ENCODE data around the gene PLCH1. TPM values are rescaled to one million over a fixed set of nuclear protein-coding genes. Genes with fewer than 3 reads are reported as not detected.

The PLCH1 gene
- total RNA-seq, 2 experiments from 2014 or later = 0.03 to 0.20 TPM

DNA sequence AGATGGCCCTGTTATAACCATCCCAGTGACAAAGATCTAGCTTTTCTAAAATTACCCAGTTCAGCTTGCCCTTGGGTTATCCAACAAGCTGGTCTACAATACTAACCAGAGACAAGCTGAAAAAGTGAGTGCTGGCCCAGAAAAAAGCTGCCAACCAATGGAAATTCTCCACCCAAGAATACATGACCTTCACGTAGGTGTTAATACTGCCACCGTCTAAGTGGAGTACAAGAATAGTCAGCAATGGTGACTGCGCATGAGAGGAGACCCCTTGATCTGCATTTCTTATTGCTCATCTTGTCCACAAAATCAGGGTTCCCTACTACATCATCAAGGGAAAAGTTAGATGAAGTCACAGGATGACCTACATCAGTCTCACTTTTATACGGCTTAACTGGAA is 15.8 kb upstream of the PLCH1 start:
- Histone ChIP-seq H3K9me3 (ENCODE audit: control insufficient read depth in 1 of 2, insufficient read depth in 1 of 2, low read length in 2 of 2) (no peaks in the 10 kb centered on the region), H3K4me3 (ENCODE audit: low read length) (no peak overlapping the region), H3K4me1 (ENCODE audit: insufficient read depth, low read length) (no peaks in the 10 kb centered on the region), H3K36me3 (ENCODE audit: insufficient read depth, low read length) (no peaks in the 10 kb centered on the region), H3K27ac (ENCODE audit: low read depth in 1 of 2, low read length in 2 of 2) (no peak overlapping the region), H3K27me3 (ENCODE audit: control insufficient read depth in 1 of 2, insufficient read depth in 2 of 2, low read length in 2 of 2) (no peaks in the 10 kb centered on the region)
- CTCF ChIA-PET = no interaction called here
- no peak for ATAC-seq (ENCODE audit: poor library complexity)
- Mint-ChIP-seq H3K36me3 (ENCODE audit: low read depth) (peaks cover 25% of the 10 kb centered on the region), H3K4me3 (no peak overlapping the region), H3K27ac (no peak overlapping the region), H3K4me1 (ENCODE audit: low read depth) (no peaks in the 10 kb centered on the region), H3K9me3 (no peaks in the 10 kb centered on the region), H3K27me3 (no peaks in the 10 kb centered on the region)
- POLR2A ChIA-PET = interaction anchor here (0.6 kb wide), 1 partner anchor 250 kb away, joined by 3 read pairs; no protein-coding TSS in a partner anchor
- TF ChIP-seq, protein P1, sequence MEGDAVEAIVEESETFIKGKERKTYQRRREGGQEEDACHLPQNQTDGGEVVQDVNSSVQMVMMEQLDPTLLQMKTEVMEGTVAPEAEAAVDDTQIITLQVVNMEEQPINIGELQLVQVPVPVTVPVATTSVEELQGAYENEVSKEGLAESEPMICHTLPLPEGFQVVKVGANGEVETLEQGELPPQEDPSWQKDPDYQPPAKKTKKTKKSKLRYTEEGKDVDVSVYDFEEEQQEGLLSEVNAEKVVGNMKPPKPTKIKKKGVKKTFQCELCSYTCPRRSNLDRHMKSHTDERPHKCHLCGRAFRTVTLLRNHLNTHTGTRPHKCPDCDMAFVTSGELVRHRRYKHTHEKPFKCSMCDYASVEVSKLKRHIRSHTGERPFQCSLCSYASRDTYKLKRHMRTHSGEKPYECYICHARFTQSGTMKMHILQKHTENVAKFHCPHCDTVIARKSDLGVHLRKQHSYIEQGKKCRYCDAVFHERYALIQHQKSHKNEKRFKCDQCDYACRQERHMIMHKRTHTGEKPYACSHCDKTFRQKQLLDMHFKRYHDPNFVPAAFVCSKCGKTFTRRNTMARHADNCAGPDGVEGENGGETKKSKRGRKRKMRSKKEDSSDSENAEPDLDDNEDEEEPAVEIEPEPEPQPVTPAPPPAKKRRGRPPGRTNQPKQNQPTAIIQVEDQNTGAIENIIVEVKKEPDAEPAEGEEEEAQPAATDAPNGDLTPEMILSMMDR (IDR thresholded peaks at IDR 0.05) = no peak
- intact Hi-C loops (cut with DNase I, micrococcal nuclease) = no loop called here
- DNase-seq = no peak

- H3K4me1 ChIP-seq (ENCODE audit: insufficient read depth, low read length) = no peaks in the 10 kb centered on the region
- ATAC-seq (ENCODE audit: poor library complexity) = no peak
- no peaks in the 10 kb centered on the region for H3K9me3 Mint-ChIP-seq
- no peaks in the 10 kb centered on the region for H3K4me1 Mint-ChIP-seq (ENCODE audit: low read depth)
- intact Hi-C loops (cut with DNase I, micrococcal nuclease) = no loop called here
- H3K27me3 Mint-ChIP-seq = no peaks in the 10 kb centered on the region
- H3K4me3 Mint-ChIP-seq = no peak overlapping the region
- H3K27me3 ChIP-seq (ENCODE audit: control insufficient read depth in 1 of 2, insufficient read depth in 2 of 2, low read length in 2 of 2) = no peaks in the 10 kb centered on the region
- peaks cover 8% of the 10 kb centered on the region for H3K36me3 Mint-ChIP-seq (ENCODE audit: low read depth)
- H3K27ac ChIP-seq (ENCODE audit: low read depth in 1 of 2, low read length in 2 of 2) = no peak overlapping the region
- no peaks in the 10 kb centered on the region for H3K36me3 ChIP-seq (ENCODE audit: insufficient read depth, low read length)
- CTCF ChIA-PET = no interaction called here
- no peaks in the 10 kb centered on the region for H3K9me3 ChIP-seq (ENCODE audit: control insufficient read depth in 1 of 2, insufficient read depth in 1 of 2, low read length in 2 of 2)
- DNase-seq = no peak
- no peak overlapping the region for H3K4me3 ChIP-seq (ENCODE audit: low read length)
- no peak overlapping the region for H3K27ac Mint-ChIP-seq
- TF ChIP-seq, protein P1 (IDR thresholded peaks at IDR 0.05) = no peak
- POLR2A ChIA-PET = no interaction called here
Measured at GRCh38 chr3:155757577-155757976, 12.7 kb upstream of the PLCH1 start.

DNA sequence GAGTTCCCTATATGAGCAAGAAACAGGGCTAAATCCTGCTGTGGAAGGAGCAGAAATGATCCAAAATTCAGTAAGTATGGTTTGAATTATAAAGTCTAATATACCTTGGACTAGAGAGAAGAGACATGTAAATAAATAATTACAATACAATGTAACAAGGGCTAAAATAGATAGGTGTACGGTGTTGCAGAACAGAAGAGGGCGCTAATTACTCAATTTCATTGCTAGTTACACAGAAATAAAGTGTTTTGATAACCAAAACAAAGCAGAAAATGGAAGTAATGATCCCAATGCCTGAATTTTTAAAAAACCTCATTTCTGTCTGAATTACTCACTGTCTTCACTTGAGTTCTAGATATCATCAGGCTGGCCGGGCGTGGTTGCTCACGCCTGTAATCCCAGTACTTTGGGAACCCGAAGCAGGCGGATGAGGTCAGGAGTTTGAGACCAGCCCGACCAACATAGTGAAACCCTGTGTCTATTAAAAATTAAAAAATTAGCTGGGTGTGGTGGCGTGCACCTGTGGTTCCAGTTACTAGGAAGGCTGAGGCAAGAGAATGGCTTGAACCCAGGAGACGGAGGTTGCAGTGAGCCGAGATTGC is 8.3 kb upstream of the PLCH1 start:
- intact Hi-C loops (cut with DNase I, micrococcal nuclease) = loop anchor here in 1 of 2 experiments (5.0 kb wide), 1 partner anchor 109 kb away; no protein-coding TSS in a partner anchor
- no peak overlapping the region for H3K27ac ChIP-seq (ENCODE audit: low read depth in 1 of 2, low read length in 2 of 2)
- ChIA-PET CTCF (no interaction called here), POLR2A (no interaction called here)
- H3K4me1 ChIP-seq (ENCODE audit: insufficient read depth, low read length) = no peaks in the 10 kb centered on the region
- Mint-ChIP-seq H3K4me3 (no peak overlapping the region), H3K27ac (no peak overlapping the region), H3K4me1 (ENCODE audit: low read depth) (no peaks in the 10 kb centered on the region), H3K9me3 (no peaks in the 10 kb centered on the region), H3K27me3 (no peaks in the 10 kb centered on the region), H3K36me3 (ENCODE audit: low read depth) (no peaks in the 10 kb centered on the region)
- TF ChIP-seq, protein P1 (IDR thresholded peaks at IDR 0.05) = peak; percentile 43
- DNase-seq (peak in 4 of 14 experiments; percentile 7 to 41 (median 34)), ATAC-seq (ENCODE audit: poor library complexity) (no peak)
- H3K4me3 ChIP-seq (ENCODE audit: low read length) = no peak overlapping the region
- no peaks in the 10 kb centered on the region for H3K9me3 ChIP-seq (ENCODE audit: control insufficient read depth in 1 of 2, insufficient read depth in 1 of 2, low read length in 2 of 2)
- no peaks in the 10 kb centered on the region for H3K36me3 ChIP-seq (ENCODE audit: insufficient read depth, low read length)
- H3K27me3 ChIP-seq (ENCODE audit: control insufficient read depth in 1 of 2, insufficient read depth in 2 of 2, low read length in 2 of 2) = no peaks in the 10 kb centered on the region

Measured in CD4-positive, alpha-beta T cell (primary cell).